ENCODE results near the gene SH3RF1.
"Not testable (repeated sequence)": the region's sequence is repeated elsewhere in the genome, so short reads cannot be mapped to it uniquely, and the experiment has no call there.

Gene SH3RF1

GRCh38 chr4:169222761-169223160, 48.0 kb downstream of the SH3RF1 start:
- FAIRE-seq, result no peak

- no peak for FAIRE-seq
Observed at GRCh38 chr4:169221662-169222061, 49.1 kb downstream of the SH3RF1 start.

GRCh38 chr4:169220854-169221411, 49.8 kb downstream of the SH3RF1 start:
- no peak for FAIRE-seq

GRCh38 chr4:169220447-169220846, 50.3 kb downstream of the SH3RF1 start:
- FAIRE-seq, result no peak

- no peak for FAIRE-seq
Observed at GRCh38 chr4:169219440-169219839, 51.3 kb downstream of the SH3RF1 start.

GRCh38 chr4:169215656-169216055, 55.1 kb downstream of the SH3RF1 start:
- no peak for FAIRE-seq

GRCh38 chr4:169212981-169213380, 57.8 kb downstream of the SH3RF1 start:
- no peak for FAIRE-seq

GRCh38 chr4:169210504-169211118, 60.1 kb downstream of the SH3RF1 start:
- FAIRE-seq, result no peak

- FAIRE-seq, result no peak
Observed at GRCh38 chr4:169209388-169209883, 61.3 kb downstream of the SH3RF1 start.

GRCh38 chr4:169208516-169208915, 62.2 kb downstream of the SH3RF1 start:
- no peak for FAIRE-seq

GRCh38 chr4:169208090-169208455, 62.7 kb downstream of the SH3RF1 start:
- no peak for FAIRE-seq

GRCh38 chr4:169207436-169208089, 63.2 kb downstream of the SH3RF1 start:
- FAIRE-seq, result no peak

- FAIRE-seq, result no peak
Observed at GRCh38 chr4:169205744-169206080, 65.0 kb downstream of the SH3RF1 start.

- FAIRE-seq, result no peak
Observed at GRCh38 chr4:169205075-169205743, 65.5 kb downstream of the SH3RF1 start.

GRCh38 chr4:169203891-169204290, 66.9 kb downstream of the SH3RF1 start:
- FAIRE-seq, result no peak

GRCh38 chr4:169203278-169203677, 67.5 kb downstream of the SH3RF1 start:
- not testable (repeated sequence) for FAIRE-seq

GRCh38 chr4:169202878-169203277, 67.9 kb downstream of the SH3RF1 start:
- no peak for FAIRE-seq

- no peak for FAIRE-seq
Observed at GRCh38 chr4:169202145-169202699, 68.5 kb downstream of the SH3RF1 start.

GRCh38 chr4:169201222-169202144, 69.3 kb downstream of the SH3RF1 start:
- FAIRE-seq, result no peak

- no peak for FAIRE-seq
Observed at GRCh38 chr4:169200361-169201030, 70.3 kb downstream of the SH3RF1 start.

- no peak for FAIRE-seq
Observed at GRCh38 chr4:169199184-169199583, 71.6 kb downstream of the SH3RF1 start.

GRCh38 chr4:169198167-169198566, 72.6 kb downstream of the SH3RF1 start:
- FAIRE-seq, result no peak
